Activated T-cell treated with anti-CD3 and anti-CD28 coated beads for 24 hours (primary cell): ENCODE data around the gene EPB41L5.
"Not testable (repeated sequence)": the region's sequence is repeated elsewhere in the genome, so short reads cannot be mapped to it uniquely, and the experiment has no call there.

Source experiments
- DNase-seq: peaks from one replicate; pipeline ENCODE4 v3.0.0-alpha.2; 2020; ENCODE audit warnings: low read depth

EPB41L5 gene

DNA sequence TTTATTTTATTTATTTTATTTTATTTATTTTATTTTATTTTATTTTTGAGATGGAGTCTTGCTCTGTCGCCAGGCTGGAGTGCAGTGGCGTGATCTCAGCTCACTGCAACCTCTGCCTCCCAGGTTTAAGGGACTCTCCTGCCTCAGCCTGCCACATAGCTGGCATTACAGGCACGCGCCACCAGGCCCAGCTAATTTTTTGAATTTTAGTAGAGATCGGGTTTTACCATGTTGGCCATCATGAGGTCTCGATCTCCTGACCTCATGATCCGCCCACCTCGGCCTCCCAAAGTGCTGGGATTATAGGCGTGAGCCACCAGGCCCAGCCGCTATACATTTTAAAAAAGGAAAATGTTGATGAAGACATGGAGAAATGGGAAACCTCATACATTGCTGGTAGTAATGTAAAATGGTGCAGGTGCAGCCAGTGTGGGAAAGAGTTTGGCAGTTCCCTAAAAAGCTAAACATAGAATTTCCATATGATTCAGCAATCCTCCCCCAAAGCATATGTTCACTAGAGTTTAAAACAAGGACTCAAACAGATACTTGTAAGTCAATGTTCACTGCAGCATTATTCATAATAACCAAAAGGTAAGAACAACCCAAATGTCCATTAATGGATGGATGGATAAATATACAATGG is 187.1 kb downstream of the EPB41L5 start:
- DNase-seq = not testable (repeated sequence)

GRCh38 chr2:120203251-120204021 is 190.6 kb downstream of the EPB41L5 start:
- DNase-seq = no peak

- DNase-seq = no peak
These were observed 191.1 kb downstream of the EPB41L5 start for GRCh38 chr2:120204022-120204405.

DNA sequence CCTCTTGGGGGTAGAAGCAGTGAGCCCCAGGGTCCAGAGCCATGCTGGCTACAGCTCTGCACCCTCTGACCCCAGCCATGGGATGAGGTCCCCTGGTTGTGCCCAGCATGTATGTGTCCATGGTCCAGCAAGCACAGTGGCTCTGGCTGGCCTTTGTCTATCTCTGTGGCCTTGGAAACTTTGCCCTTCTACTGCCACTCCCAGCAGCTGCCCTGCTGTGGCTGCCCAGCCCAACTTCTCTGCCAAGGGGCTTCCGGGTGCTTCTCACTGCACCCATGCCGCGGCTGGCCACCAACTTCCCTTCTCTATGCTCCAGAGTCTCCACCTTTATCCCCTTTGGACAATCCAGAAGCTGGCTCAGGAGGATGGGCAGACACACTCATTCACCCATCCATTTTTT is 191.5 kb downstream of the EPB41L5 start:
- DNase-seq = no peak

DNA sequence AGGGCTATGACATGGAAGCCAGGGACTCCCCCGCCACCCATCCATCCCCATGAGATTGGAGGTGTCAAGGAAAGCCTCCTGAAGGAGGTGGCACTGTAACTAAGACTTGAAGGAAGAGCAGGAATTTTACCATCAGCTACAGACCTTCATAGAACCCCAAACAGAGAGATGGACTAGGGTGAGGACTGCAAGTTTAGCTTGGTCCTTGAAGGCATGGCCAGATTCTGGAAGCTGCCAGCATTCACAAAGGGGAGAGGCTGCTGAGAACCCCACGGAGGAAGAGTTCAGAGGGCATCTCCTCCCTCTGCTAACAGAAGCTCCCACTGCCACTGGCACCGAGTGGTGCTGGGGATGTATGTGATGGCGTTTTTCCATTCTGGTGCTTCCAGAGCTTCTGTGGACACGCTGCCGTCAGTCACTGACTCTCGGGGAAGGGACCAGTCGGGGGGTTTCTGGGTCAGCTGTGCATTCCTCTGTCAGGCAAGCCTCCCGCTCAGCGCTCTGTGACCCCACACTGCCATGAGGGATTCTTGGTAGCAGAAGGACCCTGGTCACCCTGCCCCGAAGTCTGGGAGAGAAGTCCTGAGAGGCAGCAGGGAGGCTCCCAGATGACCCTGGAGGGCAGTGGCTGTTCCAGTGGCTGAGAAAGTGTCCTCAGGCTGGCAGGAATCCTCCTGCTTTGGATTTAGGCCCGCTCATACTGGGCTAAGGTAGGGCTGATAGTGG is 192.2 kb downstream of the EPB41L5 start:
- no peak for DNase-seq

- DNase-seq = peak; percentile 32
These were observed 193.2 kb downstream of the EPB41L5 start for GRCh38 chr2:120206022-120206581.

GRCh38 chr2:120208381-120209353 is 195.8 kb downstream of the EPB41L5 start:
- DNase-seq = no peak

DNA sequence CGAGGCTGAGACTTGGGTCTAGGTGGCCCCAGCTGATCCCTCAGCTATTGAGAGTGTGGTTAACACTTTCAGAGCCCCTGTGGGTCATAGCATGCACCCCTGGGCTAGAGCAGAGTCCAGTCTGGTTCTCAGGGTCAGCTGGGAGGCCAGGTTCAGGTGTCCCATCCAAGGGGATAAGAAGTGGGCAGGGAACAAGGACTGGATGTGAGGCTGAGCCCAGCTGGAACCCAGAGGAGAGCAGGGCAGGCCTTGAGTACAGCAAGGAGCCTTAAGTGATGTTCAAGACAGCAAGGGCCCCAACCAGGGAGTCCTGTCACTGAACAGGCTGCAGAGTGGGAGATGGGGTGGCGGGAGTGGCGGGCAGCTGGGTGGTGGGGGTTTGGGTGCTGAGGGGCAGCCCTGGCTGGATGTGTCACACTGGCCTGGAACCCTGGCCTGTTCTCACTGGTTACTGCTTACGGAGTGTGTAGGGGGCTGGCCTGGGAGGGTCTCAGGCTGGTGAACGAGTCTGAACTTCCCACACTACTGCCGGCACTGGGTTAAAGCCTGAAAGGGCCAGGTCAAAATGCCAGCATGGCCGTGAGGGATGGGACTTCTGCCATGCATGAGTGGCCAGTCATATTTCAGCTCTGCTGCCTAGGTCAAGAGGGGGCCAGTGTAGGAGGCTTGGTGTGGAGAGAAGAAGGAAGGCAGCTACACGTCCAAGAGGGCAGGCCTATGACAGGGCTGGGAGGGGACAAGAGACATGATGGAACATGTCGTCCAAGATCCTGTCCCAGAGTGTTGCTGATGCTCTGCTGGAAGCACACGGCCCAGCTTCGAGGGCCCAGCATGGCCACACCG is 196.8 kb downstream of the EPB41L5 start:
- DNase-seq = no peak

GRCh38 chr2:120210270-120210693 is 197.4 kb downstream of the EPB41L5 start:
- no peak for DNase-seq

GRCh38 chr2:120218181-120218580 is 205.3 kb downstream of the EPB41L5 start:
- DNase-seq = no peak

GRCh38 chr2:120219291-120219690 is 206.4 kb downstream of the EPB41L5 start:
- no peak for DNase-seq

DNA sequence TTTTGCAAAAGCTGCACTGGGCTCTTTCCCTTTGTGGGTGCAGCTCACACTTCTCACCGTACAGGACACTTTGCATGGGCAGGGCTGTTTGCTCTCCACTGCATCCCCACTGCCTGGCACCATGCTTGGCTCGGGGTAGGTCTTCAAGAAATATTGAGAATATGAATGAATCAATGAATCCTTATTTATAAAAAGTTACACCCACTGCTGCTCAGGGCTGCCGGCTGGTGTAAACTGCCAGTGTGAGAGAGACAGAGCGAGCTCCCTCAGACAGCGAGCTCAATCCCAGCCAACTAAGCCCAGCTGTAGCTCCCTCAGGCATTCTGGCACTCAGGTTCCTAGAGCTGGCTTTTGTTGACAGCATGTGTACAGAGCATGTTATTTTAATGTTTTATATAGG is 206.9 kb downstream of the EPB41L5 start:
- no peak for DNase-seq

GRCh38 chr2:120220756-120221155 is 207.9 kb downstream of the EPB41L5 start:
- no peak for DNase-seq

DNA sequence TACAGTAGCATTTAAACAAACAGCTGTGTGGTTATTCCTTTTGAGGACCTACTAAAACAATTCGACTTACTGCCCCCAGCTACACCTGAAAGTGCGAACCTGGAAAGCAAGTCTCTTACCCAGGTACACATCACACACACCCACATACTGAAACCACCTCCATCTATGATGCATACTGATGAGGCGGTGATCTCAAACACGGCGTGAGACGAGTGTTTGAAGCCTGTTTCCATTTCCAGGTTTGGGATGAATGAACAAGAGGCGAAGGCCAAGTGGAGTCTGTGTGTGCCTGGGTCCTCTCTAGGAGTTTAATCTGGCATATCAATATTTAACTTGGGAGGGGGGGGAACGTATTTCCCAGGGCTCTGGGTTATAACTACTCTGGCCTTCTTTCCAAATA is 208.7 kb downstream of the EPB41L5 start:
- DNase-seq = no peak

DNA sequence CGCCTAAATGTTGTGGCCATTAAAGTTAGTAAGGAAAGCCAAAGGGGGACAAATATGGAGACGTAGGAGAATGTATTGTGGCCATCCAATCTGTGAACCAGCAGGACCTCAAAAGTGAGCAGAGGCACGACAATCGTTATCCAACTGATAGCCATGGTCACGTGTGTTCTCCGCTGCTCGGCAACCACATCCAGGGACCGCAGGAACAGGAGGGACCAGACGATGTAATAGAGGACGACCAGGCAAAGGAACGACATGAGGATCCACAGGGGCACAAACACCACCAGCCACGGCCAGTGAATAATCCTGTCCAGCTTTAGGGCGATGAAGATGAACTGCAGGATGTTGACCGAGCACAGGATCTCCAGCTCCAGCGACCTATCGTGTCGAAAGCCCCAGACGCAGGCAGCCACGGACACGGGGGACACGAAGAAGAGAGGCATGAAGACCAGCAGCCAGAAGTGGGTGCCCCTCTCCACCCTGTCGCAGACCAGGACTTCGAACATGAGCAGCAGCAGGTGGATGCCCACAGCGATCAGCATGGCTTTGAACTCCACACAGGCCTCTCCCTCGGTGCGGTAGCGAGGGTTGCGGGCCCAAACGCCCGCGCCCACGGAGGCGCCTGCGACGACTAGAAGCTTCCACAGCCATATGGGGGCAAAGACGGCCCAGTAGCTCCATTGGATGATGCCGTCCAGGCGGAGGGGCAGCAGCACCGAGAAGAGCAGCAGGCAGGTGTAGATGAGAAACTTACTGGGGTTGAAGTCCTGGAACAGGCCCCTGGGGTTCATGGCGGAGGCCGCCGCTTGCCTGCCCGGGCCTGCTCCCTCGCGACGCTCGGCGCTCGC is 209.5 kb downstream of the EPB41L5 start:
- DNase-seq = no peak

GRCh38 chr2:120223034-120223912 is 210.4 kb downstream of the EPB41L5 start, which contains the start of gene TMEM185B:
TMEM185B (minus strand) TSS chr2:120223400; CDS start chr2:120222976, 424 bp downstream.
- DNase-seq = peak; percentile 87

GRCh38 chr2:120224256-120224655 is 211.4 kb downstream of the EPB41L5 start:
- DNase-seq = no peak
